GM21723 (cell line): ENCODE data around the gene TTC33.

Experiments used
- ATAC-seq: cut with Tn5 transposase; IDR thresholded peaks from one replicate; pipeline ENCODE4 v1.9.1; 2021; ENCODE audit warnings: mild to moderate bottlenecking, moderate library complexity; ENCODE audit not compliant: unreplicated experiment

TTC33 gene

GRCh38 chr5:40618926-40619325 is 136.8 kb downstream of the TTC33 start:
- ATAC-seq = no peak

DNA sequence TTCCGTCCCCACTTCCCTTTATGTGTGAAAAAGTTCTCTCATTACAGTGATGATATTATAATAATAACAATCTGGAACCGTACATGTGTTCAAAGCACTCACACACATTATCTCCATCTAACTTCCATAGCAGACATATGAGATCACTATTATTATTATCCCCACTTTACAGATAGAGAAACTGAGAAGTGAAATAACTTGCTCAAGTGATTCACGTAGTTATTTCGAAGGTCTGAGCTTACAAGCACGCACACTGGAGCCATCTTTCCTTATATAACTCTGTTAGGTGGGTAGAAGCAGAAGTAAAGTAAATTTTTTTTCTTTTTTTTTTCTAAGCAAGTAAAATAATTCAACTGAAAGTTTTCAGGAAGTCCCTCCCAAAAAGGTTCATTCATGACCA is 139.0 kb downstream of the TTC33 start:
- peak; percentile 80 for ATAC-seq

DNA sequence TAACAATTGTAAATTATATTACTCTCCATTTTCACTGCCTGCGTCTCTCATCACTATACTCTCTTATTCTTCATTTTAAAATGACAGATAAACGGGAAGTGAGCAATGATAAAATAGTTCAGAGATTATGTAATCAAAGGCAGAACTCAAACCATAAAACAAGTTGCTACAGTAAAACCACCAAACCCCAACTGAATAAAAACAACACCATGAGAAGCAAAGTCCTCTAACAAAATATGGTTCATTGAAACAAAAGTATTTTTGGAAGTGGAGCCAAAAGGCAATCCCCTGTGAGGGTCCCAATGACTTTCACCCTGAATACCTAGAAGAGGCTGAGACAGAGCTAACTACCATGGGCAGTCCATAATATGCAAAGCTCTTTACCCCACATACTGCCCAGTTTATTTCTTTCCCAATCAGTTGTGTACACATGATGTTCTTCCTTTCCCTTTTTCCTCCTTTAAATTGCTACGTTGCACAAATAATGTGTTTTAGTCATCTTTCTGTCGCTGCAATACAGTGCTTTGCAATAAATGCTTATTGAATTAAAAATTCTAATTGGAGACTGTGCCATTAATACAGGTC is 140.1 kb downstream of the TTC33 start:
- ATAC-seq = no peak

DNA sequence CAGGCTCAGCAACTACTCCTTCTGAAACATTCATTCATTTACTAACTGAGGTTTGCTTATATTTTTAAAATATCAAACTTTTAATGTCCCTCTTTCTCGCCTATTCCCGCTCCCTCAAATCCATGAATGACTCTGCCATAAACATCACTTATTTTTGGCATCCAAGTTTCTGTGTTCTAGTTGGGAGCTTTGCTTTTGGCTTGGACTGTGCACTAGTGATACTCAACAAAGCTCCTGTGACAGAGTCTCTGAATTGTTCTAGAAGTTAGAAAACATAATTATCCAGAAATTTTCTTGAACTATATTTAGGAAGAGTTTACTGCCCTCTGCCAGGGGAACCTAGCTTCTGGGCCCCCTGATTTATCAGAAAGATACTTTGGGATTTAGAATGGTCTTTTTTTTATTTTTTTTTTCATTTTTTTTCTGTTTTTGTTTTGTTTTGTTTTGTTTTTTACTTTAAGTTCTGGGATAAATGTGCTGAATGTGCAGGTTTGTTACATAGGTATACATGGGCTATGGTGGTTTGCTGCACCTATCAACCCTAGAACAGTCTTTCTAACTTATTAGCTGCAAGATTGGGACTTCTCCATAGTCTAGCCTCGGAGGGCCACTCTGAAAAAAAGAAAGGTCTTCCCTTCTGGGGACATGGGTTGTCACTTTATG is 140.7 kb downstream of the TTC33 start:
- ATAC-seq = no peak

GRCh38 chr5:40614466-40614865 is 141.3 kb downstream of the TTC33 start:
- no peak for ATAC-seq

GRCh38 chr5:40607202-40607601 is 148.6 kb downstream of the TTC33 start:
- ATAC-seq = no peak

- no peak for ATAC-seq
Observed at GRCh38 chr5:40606077-40606765, 149.5 kb downstream of the TTC33 start.

- no peak for ATAC-seq
Observed at GRCh38 chr5:40605295-40605958, 150.3 kb downstream of the TTC33 start.

- no peak for ATAC-seq
Observed at GRCh38 chr5:40603378-40603777, 152.4 kb downstream of the TTC33 start.

DNA sequence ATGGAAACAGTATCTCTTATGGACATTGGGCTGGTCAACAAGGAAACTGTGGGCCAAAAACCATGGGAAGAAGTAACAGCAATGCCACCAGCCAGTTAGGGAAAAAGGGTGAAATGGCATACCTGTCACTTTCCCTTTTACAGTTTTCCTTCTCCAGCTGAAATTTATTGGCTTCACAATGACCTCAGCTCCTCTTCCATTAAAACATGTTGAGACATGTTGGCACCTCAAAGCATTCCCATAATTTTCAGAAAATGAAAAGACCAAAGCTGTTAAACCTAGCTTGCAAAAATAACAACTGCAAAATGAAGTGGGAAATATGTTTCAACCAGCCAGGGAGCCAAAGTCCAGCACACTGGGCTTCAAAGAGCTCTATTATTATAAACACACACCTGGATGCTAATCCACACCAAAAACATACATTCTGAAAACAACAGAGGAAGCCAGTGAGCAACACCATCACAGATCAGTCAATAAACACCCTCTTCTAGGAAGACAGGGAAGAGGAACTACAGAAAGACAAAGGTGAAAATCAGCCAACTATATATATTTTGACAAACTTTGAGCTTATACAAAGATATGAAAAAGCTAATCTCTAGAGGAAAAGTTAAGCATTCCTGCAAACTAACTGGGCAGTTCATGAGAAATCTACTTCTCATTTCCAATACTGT is 154.4 kb downstream of the TTC33 start:
- no peak for ATAC-seq

GRCh38 chr5:40600383-40600782 is 155.4 kb downstream of the TTC33 start:
- no peak for ATAC-seq

DNA sequence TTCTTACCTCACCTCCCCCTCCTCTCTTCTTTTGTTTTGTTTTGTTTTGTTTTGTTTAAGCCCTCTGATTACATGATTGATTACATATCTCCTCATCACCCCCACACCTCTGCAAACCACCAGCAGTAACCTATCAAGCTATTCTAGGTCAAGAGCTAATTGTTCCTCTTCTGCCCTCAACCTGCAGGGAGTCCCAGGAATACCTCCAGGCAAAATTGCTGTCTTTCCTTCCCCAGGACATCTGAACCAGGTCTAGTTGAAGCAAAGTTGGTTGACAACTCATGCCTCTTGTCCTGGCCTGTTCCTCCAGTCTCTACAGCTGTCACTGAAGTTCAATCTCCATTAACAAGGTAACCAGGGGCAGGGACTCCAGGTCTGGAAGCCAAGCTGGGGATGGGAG is 156.1 kb downstream of the TTC33 start:
- no peak for ATAC-seq

GRCh38 chr5:40594811-40595210 is 160.9 kb downstream of the TTC33 start:
- ATAC-seq = no peak

- ATAC-seq = peak; percentile 94
Observed at GRCh38 chr5:40591727-40592396, 163.9 kb downstream of the TTC33 start.

DNA sequence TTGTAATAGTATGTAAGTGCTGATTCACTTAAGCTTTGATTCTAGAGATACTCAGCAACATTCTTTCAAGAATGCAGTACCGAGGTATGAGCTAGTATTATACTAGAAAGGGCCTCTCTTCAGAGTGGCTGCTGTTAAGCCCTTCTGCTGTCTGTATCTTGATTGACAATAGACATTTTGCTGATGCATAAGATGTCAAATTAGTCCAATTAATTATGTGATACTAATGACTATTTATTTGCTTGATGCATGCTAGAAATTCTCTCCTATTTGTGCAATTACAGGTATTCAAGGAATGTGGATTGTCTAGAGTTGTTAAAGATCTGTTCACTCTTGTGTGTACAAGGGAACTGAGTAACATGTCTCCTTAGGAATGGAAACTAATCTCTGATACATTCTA is 168.4 kb downstream of the TTC33 start:
- ATAC-seq = no peak

GRCh38 chr5:40585537-40586267 is 170.1 kb downstream of the TTC33 start:
- ATAC-seq = no peak

DNA sequence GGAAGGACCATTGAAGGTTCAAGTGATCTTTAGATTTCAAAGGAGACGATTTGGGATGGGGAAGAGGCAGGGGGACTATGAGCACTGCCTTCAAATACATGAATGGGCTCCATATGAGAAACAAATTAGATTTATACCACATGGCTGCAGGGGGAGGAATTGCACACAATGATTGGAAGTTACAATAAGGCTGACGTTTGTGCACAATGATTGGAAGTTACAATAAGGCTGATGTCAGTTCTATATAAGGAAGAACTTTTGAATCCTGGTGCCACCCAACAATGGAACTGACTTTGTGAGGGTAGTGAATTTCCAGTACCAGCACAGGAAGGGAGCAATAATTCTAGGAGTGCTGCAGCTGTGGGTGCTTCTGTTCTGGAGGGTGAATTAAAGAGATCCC is 171.7 kb downstream of the TTC33 start:
- ATAC-seq = no peak

GRCh38 chr5:40578501-40579451 is 177.0 kb downstream of the TTC33 start:
- ATAC-seq = peak; percentile 97

GRCh38 chr5:40577718-40578117 is 178.0 kb downstream of the TTC33 start:
- ATAC-seq = no peak
